Motor neuron (in vitro differentiated cells): Measurements from ENCODE around the gene TRIP11. TPM values are rescaled to one million over a fixed set of nuclear protein-coding genes. Genes with fewer than 3 reads are reported as not detected.

Source experiments
- ATAC-seq, 8 experiments: fragments of 200-7000 bp; cut with Tn5 transposase; replicated peaks in 6 of 8; 2 replicates each; pipeline ENCODE4 v1.8.0; 2021; ENCODE audit warnings: mild to moderate bottlenecking in 8 of 8, moderate library complexity in 8 of 8
- H3K27ac ChIP-seq, 2 donors: fragments of 250-450 bp; sonication (Bioruptor Pico); 2 replicates each; pipeline ENCODE4 v1.9.0; 2021; ENCODE audit warnings: antibody characterized with exemption in 2 of 2, mild to moderate bottlenecking in 2 of 2, moderate library complexity in 1 of 2
- H3K4me1 ChIP-seq, 2 donors: fragments of 250-450 bp; sonication (Bioruptor Pico); replicated peaks in 1 of 2; 2 replicates each; pipeline ENCODE4 v1.6.1; 2021; ENCODE audit warnings: antibody characterized with exemption in 2 of 2, mild to moderate bottlenecking in 2 of 2, moderate library complexity in 1 of 2
- H3K4me3 ChIP-seq, 5 donors: fragments of 250-450 bp; sonication (Bioruptor Pico); 2 replicates each; pipeline ENCODE4 v1.9.0; 2021; ENCODE audit warnings: antibody characterized with exemption in 5 of 5, mild to moderate bottlenecking in 5 of 5, moderate library complexity in 4 of 5
- WGBS, 10 experiments: fragments of 450-650 bp; shearing (Covaris generic); methylation state at CpG; one replicate each; pipeline ENCODE4 v1.0.0; 2022; 5-methylcytosine and 5-hydroxymethylcytosine counted together
- in situ Hi-C, 9 experiments: fragments of 400-800 bp; cut with MboI; loops; one replicate each; pipeline ENCODE4 v1.15.0; 2021; ENCODE audit warnings: low sequenced_read_pairs in 9 of 9, low pct_unique_long_range_greater_than_20kb in 2 of 9; ENCODE audit not compliant: unreplicated experiment in 9 of 9
- total RNA-seq, 8 experiments: library from RNA; unstranded; fragments of 300-600 nt; gene quantifications; 2 replicates each; pipeline versions ENCODE4 v1.2.3 to v1.2.4, GENCODE V29; 2022

Gene TRIP11
- total RNA-seq, 8 experiments from 2014 or later, result 16.8 to 45.2 (median 24.1) TPM

DNA sequence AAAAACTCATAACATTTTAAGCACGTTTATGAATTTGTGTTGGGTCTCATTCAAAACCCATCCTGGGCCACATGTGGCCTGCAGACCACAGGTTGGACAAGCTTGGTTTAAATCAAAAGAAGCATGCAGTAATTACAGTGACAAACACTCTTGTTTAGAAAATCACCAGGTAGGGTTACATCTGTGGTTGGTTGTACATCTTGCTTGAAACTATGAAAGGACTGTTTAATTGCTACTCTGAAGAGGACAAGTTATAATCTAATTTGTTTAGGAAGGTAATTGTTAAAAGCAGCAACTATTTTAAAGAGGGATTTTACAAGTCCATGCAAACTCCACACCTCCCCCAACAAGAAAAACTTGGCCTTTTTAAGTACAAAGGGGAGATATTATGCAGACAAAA, 4.0 kb downstream of the TRIP11 start:
- no peak overlapping the region for H3K27ac ChIP-seq
- no peak for ATAC-seq
- H3K4me1 ChIP-seq, result peaks cover 0 to 5% of the 10 kb centered on the region in 2 donors
- H3K4me3 ChIP-seq, result no peak overlapping the region
- in situ Hi-C loops, result no loop called here
- 0 to 100% (median 39%) methylated on average over 1 of the region's 1 CpG; no CpG with 5 or more reads in 6 of the 10 experiments for WGBS, 10 experiments

DNA sequence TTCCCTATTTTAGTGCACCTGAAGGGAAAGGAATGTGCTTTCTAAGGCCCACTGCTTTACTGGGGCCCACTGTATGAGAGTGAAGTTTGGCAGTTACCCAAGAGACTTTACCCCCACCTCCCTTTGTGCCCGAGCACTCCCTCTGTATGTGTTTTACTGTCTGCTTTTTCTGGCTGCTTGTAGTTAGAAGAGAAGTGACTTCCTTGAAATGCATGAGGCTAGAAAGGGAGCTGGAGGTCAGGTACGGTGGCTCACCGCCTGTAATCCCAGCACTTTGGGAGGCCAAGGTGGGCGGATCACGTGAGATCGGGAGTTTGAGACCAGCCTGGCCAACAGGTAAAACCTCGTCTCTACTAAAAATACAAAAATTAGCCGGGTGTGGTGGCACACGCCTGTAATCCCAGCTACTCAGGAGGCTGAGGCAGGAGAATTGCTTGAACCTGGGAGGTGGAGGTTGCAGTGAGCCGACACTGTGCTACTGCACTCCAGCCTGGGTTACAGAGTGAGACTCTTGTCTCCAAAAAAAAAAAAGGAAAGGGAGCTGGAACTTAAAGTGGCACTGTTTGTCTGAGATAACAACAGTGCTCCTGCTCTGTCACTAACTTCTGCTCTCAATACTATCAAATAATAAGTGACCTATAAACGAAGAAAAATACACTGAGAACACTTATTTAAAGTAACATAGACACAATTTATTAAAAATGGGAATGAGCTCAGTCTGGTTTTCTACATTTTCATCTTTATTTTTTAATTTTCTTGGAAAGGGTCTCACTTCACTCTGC, 5.8 kb downstream of the TRIP11 start:
- WGBS, 10 experiments, result 88 to 100% (median 96%) methylated on average over 1 to 9 of the region's 11 CpGs; no CpG with 5 or more reads in 1 of the 10 experiments
- peaks cover 0 to 4% of the 10 kb centered on the region in 2 donors for H3K4me1 ChIP-seq
- in situ Hi-C loops, result no loop called here
- H3K4me3 ChIP-seq, result no peak overlapping the region
- ATAC-seq, result no peak
- H3K27ac ChIP-seq, result no peak overlapping the region

GRCh38 chr14:92033433-92033832, 6.4 kb downstream of the TRIP11 start:
- Histone ChIP-seq H3K4me1 (peaks cover 0 to 4% of the 10 kb centered on the region in 2 donors), H3K27ac (no peak overlapping the region), H3K4me3 (no peak overlapping the region)
- no peak for ATAC-seq
- WGBS, 10 experiments, result 83 to 100% (median 100%) methylated on average over 1 of the region's 1 CpG; no CpG with 5 or more reads in 6 of the 10 experiments
- in situ Hi-C loops, result no loop called here

GRCh38 chr14:92026548-92027190, 13.2 kb downstream of the TRIP11 start:
- WGBS, 10 experiments, result 88 to 98% (median 93%) methylated on average over 5 to 19 of the region's 21 CpGs; no CpG with 5 or more reads in 1 of the 10 experiments
- ATAC-seq, result no peak
- no peaks in the 10 kb centered on the region for H3K4me1 ChIP-seq
- no peak overlapping the region for H3K27ac ChIP-seq
- H3K4me3 ChIP-seq, result no peak overlapping the region
- in situ Hi-C loops, result no loop called here

DNA sequence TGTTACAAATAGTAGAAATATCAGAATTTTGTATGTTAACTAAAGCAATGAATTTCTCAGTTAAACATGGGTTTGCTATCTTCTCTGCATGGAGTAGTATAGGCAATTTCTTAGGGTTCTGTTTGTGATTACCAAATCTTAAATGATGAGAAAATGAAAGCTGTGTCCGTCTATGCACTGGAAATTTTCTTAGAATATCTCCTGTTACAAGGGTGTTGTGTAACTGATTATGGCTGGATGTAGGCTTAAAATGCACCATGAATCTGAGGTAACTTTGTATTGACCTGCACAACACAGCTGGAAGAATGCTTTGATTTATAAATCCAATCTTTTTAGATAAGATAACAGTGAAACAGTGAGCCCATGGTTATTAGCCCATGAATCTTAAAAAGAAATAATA, 17.8 kb downstream of the TRIP11 start:
- 33 to 100% (median 92%) methylated on average over 1 of the region's 1 CpG; no CpG with 5 or more reads in 2 of the 10 experiments for WGBS, 10 experiments

DNA sequence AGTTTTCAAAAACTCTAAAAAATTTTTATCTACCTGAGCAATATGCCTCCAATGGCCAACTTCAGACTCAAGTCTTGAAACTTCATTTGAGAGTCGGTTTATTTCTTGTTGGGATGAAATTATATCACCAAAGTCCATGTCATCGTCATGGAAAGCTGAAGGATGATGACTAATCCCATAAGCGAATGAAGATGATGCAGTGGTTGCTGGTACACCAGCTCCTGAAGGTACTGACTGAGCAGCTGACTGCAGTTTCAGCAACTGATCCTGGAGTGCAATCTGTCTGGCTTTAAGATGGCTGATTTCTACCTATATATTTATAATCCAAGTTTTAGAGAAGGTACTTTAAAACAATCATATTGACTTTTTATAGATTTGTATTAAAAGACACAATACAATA, 18.3 kb downstream of the TRIP11 start:
- Histone ChIP-seq H3K4me1 (no peaks in the 10 kb centered on the region), H3K4me3 (no peak overlapping the region), H3K27ac (no peak overlapping the region)
- 86 to 100% (median 100%) methylated on average over 1 to 3 of the region's 3 CpGs; no CpG with 5 or more reads in 2 of the 10 experiments for WGBS, 10 experiments
- in situ Hi-C loops, result no loop called here
- ATAC-seq, result peak in 1 of 8 experiments; percentile 67

More for the DNA sequence above, 17.8 kb downstream of the TRIP11 start:
- no peak for ATAC-seq
- H3K27ac ChIP-seq, result no peak overlapping the region
- in situ Hi-C loops, result no loop called here
- H3K4me3 ChIP-seq, result no peak overlapping the region
- no peaks in the 10 kb centered on the region for H3K4me1 ChIP-seq

DNA sequence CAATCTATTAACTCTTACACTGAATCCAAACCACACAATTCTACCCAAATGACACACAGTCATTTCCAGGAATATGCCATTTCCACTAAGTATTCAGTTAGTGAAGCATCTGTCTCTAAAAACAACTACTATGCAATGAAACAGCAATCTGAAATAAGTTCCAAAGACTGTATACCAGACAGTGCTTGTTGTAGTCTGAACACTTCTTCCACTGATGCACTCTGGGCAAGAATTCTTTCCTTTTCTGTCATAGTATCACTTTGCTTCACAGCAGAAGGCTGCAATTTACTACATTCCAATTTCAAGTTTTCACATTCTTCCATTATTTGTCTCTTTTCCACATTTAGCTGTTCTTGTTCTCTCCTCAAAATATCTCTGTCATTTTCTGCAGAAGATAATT, 25.8 kb downstream of the TRIP11 start:
- no peak overlapping the region for H3K27ac ChIP-seq
- no peak for ATAC-seq
- in situ Hi-C loops, result no loop called here

GRCh38 chr14:92012121-92012748, 27.6 kb downstream of the TRIP11 start:
- ATAC-seq, result no peak
- Histone ChIP-seq H3K4me1 (no peaks in the 10 kb centered on the region), H3K4me3 (no peak overlapping the region), H3K27ac (no peak overlapping the region)
- in situ Hi-C loops, result no loop called here
- 78 to 100% (median 89%) methylated on average over 2 to 4 of the region's 4 CpGs; no CpG with 5 or more reads in 1 of the 10 experiments for WGBS, 10 experiments

More for the DNA sequence above, 25.8 kb downstream of the TRIP11 start:
- H3K4me3 ChIP-seq, result no peak overlapping the region
- H3K4me1 ChIP-seq, result no peaks in the 10 kb centered on the region

DNA sequence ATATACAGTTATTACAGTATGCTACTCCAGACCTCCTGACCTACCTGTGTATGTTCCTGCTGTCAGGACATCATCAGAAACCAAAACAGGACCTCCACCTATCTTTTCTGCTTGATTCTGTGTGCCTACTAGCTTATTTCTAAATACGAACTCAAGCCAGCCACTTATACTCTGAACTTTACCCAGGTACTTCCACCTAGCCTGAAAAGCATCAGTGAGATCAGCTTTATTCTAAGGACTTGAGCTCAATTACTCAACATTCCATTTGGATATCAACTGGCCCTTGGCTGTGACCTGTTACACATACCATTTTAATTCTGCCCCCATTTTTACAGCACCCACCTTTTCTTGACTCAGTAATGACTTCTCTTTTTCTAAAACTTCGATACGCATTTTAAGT, 29.2 kb downstream of the TRIP11 start:
- Histone ChIP-seq H3K4me3 (no peak overlapping the region), H3K27ac (no peak overlapping the region), H3K4me1 (no peaks in the 10 kb centered on the region)
- 92 to 100% (median 100%) methylated on average over 1 to 3 of the region's 3 CpGs; no CpG with 5 or more reads in 1 of the 10 experiments for WGBS, 10 experiments
- in situ Hi-C loops, result no loop called here
- no peak for ATAC-seq

GRCh38 chr14:92009604-92010003, 30.3 kb downstream of the TRIP11 start:
- 17 to 100% (median 100%) methylated on average over 1 of the region's 1 CpG; no CpG with 5 or more reads in 2 of the 10 experiments for WGBS, 10 experiments
- H3K4me1 ChIP-seq, result no peaks in the 10 kb centered on the region
- H3K4me3 ChIP-seq, result no peak overlapping the region
- in situ Hi-C loops, result no loop called here
- ATAC-seq, result no peak
- H3K27ac ChIP-seq, result no peak overlapping the region

DNA sequence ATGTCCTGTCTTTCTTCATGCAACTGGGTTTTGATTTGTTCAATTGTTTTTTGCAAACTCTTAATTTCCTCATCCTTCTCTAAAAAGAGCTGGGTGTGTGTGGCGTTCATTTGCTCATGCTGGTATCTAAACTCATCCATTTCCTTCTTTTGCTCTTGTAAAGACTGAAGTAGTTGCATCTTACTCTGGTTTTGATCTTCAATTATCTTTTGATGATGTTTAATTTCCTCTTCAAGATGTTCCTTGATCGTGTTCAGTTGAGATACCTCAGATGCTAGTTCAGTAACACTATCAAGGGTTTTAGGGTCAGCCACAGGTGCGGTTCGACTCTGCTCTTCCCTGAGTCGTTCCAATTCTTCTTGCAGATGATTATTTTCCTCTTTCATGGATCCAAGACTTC, 34.8 kb downstream of the TRIP11 start:
- H3K4me3 ChIP-seq, result no peak overlapping the region
- H3K4me1 ChIP-seq, result no peaks in the 10 kb centered on the region
- in situ Hi-C loops, result no loop called here
- 89 to 100% (median 96%) methylated on average over 3 to 5 of the region's 5 CpGs for WGBS, 10 experiments
- ATAC-seq, result no peak
- H3K27ac ChIP-seq, result no peak overlapping the region

GRCh38 chr14:92004062-92004461, 35.8 kb downstream of the TRIP11 start:
- in situ Hi-C loops, result no loop called here
- Histone ChIP-seq H3K4me3 (no peak overlapping the region), H3K27ac (no peak overlapping the region), H3K4me1 (no peaks in the 10 kb centered on the region)
- ATAC-seq, result no peak
- WGBS, 10 experiments, result 71 to 100% (median 100%) methylated on average over 1 to 2 of the region's 2 CpGs; no CpG with 5 or more reads in 1 of the 10 experiments
